Heart right ventricle (tissue), 16 donors: ENCODE measurements around the gene IRF2BP2. TPM values are rescaled to one million over a fixed set of nuclear protein-coding genes. Genes with fewer than 3 reads are reported as not detected.

Experiments used
- ATAC-seq, 8 donors: fragments of 200-7000 bp; cut with Tn5 transposase; one replicate each; pipeline ENCODE4 v1.9.1; 2020; ENCODE audit warnings: mild to moderate bottlenecking in 8 of 8, moderate library complexity in 8 of 8, moderate number of reproducible peaks in 1 of 8
- DNase-seq, 2 donors: peaks; one replicate each; pipeline ENCODE4 v3.0.0-alpha.2; 2020
- H3K27ac ChIP-seq, 10 donors: fragments of 200-600 bp; sonication (generic) in 2 of 10; one replicate each; pipeline versions ENCODE4 v1.5.0 to v1.8.0; 2020 to 2022; ENCODE audit warnings: mild to moderate bottlenecking in 3 of 10
- H3K27me3 ChIP-seq, 7 donors: fragments of 200-600 bp; one replicate each; pipeline ENCODE4 v1.8.0; 2021 to 2022; ENCODE audit warnings: mild to moderate bottlenecking in 2 of 7
- H3K36me3 ChIP-seq, 9 donors: fragments of 200-600 bp; sonication (generic) in 1 of 9; one replicate each; pipeline versions ENCODE4 v1.5.0 to v1.8.0; 2020 to 2022; ENCODE audit warnings: mild to moderate bottlenecking in 2 of 9
- H3K4me1 ChIP-seq, 9 donors: fragments of 200-600 bp; sonication (generic) in 1 of 9; one replicate each; pipeline versions ENCODE4 v1.5.0 to v1.8.0; 2020 to 2022; ENCODE audit warnings: mild to moderate bottlenecking in 4 of 9
- H3K4me3 ChIP-seq, 10 donors: fragments of 200-600 bp; sonication (generic) in 2 of 10; one replicate each; pipeline versions ENCODE4 v1.5.0 to v1.8.0; 2020 to 2022; ENCODE audit warnings: mild to moderate bottlenecking in 7 of 10, moderate library complexity in 2 of 10
- H3K9me3 ChIP-seq, 11 donors: fragments of 200-600 bp in 10 of 11; sonication (generic) in 2 of 11; one replicate each; pipeline versions ENCODE4 v1.5.0 to v1.8.0; 2013 to 2022; ENCODE audit warnings: mild to moderate bottlenecking in 2 of 11, control low read depth in 1 of 11, moderate library complexity in 1 of 11
- WGBS, 2 donors: extraction: QIAGEN DNeasy Blood & Tissue Kit; methylation state at CpG; one replicate each; pipeline ENCODE4 v1.1.7; 2013; ENCODE audit warnings: inconsistent platforms in 1 of 2; 5-methylcytosine and 5-hydroxymethylcytosine counted together
- intact Hi-C, 10 donors: fragments of 100-400 bp; cut with DNase I; formaldehyde crosslinking; loops; one replicate each; pipeline versions ENCODE4 v1.11.1 to v1.14.2; 2022
- polyA plus RNA-seq, 2 donors: library from polyadenylated mRNA; stranded (reverse); fragments of 200-250 nt; gene quantifications; one replicate each; pipeline ENCODE4 v1.2.3, GENCODE V29; 2013
- total RNA-seq, 10 donors: library from RNA; stranded (reverse); fragmentation: NEBNext Ultra II Directional in 3 of 10; extraction: Animal tissue kit (Norgen Biotek cat#: 25700) in 3 of 10; gene quantifications; one replicate each; pipeline versions ENCODE4 v1.2.1 to v1.2.4, GENCODE V29; 2021 to 2023
- TF ChIP-seq, protein P1 (sequence below), 9 donors: fragments of 200-600 bp; sonication (generic) in 2 of 9; IDR thresholded peaks; one replicate each; pipeline versions ENCODE4 v1.5.0 to v1.8.0; 2021 to 2022; ENCODE audit warnings: antibody characterized with exemption in 9 of 9, mild to moderate bottlenecking in 5 of 9, moderate library complexity in 1 of 9
- donor health status: Arrhythmogenic right ventricular cardiomyopathy.
- donor health status: ischemic (EF 13 %, LVEDD 7.1; RV severe dilation, severe dysfunction).
- donor health status: healthy with polysubstance abuse.
- donor health status: DM: no; HTN: yes; CAD: no.
- donor health status: DM: no; HTN: no; CAD: no.
- donor health status: ischemic (EF 25% LVEDD 6.9; RV normal size, moderate dysfunction).
- donor health status: ischemic (EF 25% LVEDD 5.7; RV mildly dilated, moderate dysfunction).
- donor health status: healthy.
- donor health status: DM: yes; HTN: yes; CAD: no.
- donor health status: Ischemic cardiomyopathy.
- donor health status: ischemic (EF 35%, LVEDD 5.7; RV mildly dilated, moderate dysfunction).
- donor health status: nonischemic (EF 11% LVEDD 7.7; RV severe dilation, severe dysfunction).
- donor health status: DM: yes; HTN: yes; CAD: no.
- donor health status: PGD.
- donor health status: ischemic (EF 29% LVEDD 5.4; RV normal size, mild dysfunction).
- donor health status: nonischemic (EF 23%, LVEDD 6.1; RV moderate dilation, normal function).

Gene IRF2BP2
- total and polyA plus RNA-seq, 12 donors = 50.6 to 181 (median 101) TPM

DNA sequence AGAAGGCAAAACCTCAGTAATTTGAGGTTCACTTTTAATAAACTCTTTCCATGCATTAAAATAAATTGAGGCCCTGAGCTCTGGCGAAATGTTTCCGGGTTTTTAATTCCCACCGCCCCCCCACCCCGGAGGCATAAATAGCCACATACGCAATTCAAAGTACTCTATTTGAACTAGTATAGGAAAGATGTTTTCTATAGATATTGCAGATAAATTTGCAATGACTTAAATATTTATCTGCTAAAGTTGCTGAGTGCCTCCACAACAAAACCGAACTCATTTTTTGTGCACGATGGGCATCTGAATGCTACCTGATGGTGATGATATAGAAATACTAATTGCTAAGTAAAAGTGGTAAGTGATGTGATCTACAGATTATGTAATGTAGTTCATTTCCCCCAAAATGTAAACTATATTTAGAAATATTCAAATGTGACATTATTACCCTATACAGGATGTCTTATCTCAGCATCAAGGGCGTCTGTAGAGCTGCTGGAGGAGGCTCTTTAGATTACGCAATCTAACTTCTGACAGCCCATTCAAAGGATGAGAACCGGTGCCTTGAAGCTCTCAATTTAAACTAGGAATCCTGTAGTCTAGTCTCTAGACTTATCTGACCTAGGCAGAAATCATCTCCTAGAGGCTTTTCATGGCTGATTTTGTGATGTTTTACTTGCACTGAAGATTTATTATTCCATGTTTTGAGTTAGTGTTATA lies 8.5 kb downstream of the IRF2BP2 start:
- Histone ChIP-seq H3K36me3 (peaks cover 0 to 39% (median 7%) of the 10 kb centered on the region in 9 donors), H3K9me3 (no peaks in the 10 kb centered on the region), H3K4me1 (peaks cover 3 to 72% (median 54%) of the 10 kb centered on the region in 9 donors), H3K4me3 (peak overlapping the region in 4 of 10 donors; percentile 51 to 95 (median 75)), H3K27ac (peak overlapping the region; percentile 91 to 100 (median 99)), H3K27me3 (no peaks in the 10 kb centered on the region)
- ATAC-seq = no peak
- TF ChIP-seq, protein P1, sequence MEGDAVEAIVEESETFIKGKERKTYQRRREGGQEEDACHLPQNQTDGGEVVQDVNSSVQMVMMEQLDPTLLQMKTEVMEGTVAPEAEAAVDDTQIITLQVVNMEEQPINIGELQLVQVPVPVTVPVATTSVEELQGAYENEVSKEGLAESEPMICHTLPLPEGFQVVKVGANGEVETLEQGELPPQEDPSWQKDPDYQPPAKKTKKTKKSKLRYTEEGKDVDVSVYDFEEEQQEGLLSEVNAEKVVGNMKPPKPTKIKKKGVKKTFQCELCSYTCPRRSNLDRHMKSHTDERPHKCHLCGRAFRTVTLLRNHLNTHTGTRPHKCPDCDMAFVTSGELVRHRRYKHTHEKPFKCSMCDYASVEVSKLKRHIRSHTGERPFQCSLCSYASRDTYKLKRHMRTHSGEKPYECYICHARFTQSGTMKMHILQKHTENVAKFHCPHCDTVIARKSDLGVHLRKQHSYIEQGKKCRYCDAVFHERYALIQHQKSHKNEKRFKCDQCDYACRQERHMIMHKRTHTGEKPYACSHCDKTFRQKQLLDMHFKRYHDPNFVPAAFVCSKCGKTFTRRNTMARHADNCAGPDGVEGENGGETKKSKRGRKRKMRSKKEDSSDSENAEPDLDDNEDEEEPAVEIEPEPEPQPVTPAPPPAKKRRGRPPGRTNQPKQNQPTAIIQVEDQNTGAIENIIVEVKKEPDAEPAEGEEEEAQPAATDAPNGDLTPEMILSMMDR (IDR thresholded peaks at IDR 0.05) = no peak
- intact Hi-C loops = loop anchor here in 8 of 10 donors (2.0 to 10.0 kb wide), 8 partner anchors 67 to 383 kb away; no protein-coding TSS in a partner anchor
- 11 to 14% methylated on average over 10 of the region's 10 CpGs for WGBS, 2 donors
- no peak for DNase-seq

DNA sequence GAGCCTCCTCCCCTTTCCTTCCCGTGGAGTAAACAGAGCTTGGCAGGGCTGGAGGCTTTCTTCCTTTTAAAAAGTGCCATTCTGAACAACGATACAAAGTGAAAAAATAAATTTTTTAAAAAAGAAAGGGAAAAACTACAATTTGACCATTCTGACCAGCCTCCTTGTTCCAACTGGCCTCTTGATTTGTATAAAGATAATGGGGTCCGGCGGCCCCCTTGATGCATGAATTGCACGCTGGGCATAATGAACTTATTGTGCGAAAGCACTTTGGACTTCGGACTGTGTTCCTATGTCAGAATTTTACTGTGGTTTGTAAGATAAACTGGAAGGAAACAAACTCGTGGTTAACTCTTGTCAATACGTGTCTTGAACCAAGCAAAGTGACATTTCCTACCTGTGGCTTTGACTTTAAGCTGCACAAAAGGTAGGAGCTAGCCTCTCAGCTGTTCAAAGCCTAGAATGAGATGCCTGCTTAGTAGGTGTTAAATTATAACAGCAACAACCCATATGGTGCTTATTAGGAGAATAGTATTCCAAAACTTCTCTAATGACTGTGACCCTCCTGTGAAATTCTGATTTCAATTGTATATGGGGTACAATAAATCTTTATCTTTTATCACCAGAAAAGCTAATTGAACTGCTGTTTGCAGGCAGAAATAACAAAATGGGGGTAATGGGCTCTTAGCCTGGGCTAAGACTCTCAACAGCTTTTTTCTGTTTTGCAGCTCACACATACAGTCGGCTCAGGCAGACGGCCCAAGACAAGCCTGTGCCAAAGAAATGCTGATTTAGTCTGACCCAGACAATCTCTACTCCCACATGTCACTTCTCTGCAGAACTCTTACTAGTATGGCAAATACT lies 9.3 kb downstream of the IRF2BP2 start:
- WGBS, 2 donors = 6 to 8% methylated on average over 11 of the region's 11 CpGs
- no peaks in the 10 kb centered on the region for H3K9me3 ChIP-seq
- peak overlapping the region in 9 of 10 donors; percentile 18 to 95 (median 51) for H3K4me3 ChIP-seq
- peaks cover 0 to 31% (median 4%) of the 10 kb centered on the region in 9 donors for H3K36me3 ChIP-seq
- peak; percentile 37 to 51 for DNase-seq
- H3K4me1 ChIP-seq = peaks cover 3 to 72% (median 54%) of the 10 kb centered on the region in 9 donors
- ATAC-seq = peak in 3 of 8 donors; percentile 13 to 38 (median 37)
- H3K27me3 ChIP-seq = no peaks in the 10 kb centered on the region
- TF ChIP-seq, protein P1 (IDR thresholded peaks at IDR 0.05) = no peak
- intact Hi-C loops = loop anchor here in 8 of 10 donors (2.0 to 10.0 kb wide), 8 partner anchors 66 to 384 kb away; no protein-coding TSS in a partner anchor
- peak overlapping the region; percentile 91 to 100 (median 99) for H3K27ac ChIP-seq

DNA sequence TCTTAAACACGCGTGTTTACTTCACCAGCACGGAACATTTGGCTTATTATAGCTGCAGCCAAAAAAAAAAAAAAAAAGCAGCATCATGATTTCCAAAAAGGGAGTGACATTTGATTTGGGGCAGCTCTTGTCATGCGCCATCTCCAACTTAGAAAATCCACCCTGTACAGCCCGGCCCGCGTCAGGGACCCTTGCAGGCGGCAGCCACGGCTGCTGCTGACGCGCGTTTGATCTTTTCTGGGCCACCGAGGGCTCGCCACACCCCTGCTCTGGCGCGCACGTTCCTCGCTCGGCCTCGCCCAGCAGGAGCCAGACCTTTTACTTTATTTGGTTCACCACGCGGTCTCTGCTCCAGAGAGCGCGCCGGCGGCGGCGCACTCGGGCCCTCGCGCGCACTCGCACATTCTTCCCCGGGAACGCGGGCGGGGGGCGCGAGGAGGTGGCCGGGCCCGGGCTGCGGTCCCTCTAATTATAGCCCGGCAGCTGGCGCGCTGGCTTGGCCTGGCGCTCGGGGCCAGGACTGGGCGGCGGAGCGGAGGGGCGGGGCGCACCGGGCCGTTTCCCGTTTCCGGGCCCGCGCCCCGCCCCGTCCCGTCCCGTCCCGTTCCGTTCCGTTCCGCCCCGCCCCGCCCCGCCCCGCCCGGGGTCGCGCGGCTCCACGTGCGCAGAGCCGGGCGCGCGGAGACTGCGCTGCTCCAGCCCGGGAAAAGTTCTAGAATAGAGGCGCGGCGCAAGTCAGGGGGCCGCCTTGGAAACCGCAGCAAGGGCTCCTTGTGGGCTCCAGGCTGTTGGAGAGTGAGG lies 10.2 kb downstream of the IRF2BP2 start:
- H3K9me3 ChIP-seq = no peaks in the 10 kb centered on the region
- peak overlapping the region; percentile 91 to 100 (median 99) for H3K27ac ChIP-seq
- no peaks in the 10 kb centered on the region for H3K27me3 ChIP-seq
- peaks cover 3 to 70% (median 54%) of the 10 kb centered on the region in 9 donors for H3K4me1 ChIP-seq
- peaks cover 0 to 23% (median 0%) of the 10 kb centered on the region in 9 donors for H3K36me3 ChIP-seq
- TF ChIP-seq, protein P1 (IDR thresholded peaks at IDR 0.05) = peak in 3 of 9 donors; percentile 22 to 36 (median 25)
- ATAC-seq = peak; percentile 82 to 97 (median 91)
- peak; percentile 89 to 91 for DNase-seq
- WGBS, 2 donors = 1% methylated on average over 79 to 87 of the region's 87 CpGs
- H3K4me3 ChIP-seq = peak overlapping the region in 9 of 10 donors; percentile 29 to 95 (median 51)
- intact Hi-C loops = loop anchor here (2.0 to 10.0 kb wide), 17 partner anchors 55 to 495 kb away; no protein-coding TSS in a partner anchor
